IPS-18a (cell line): ENCODE data around the gene GNAT2.

ENCODE experiments used
- H3K27ac ChIP-seq: one replicate; pipeline ENCODE4 v1.5.1; 2013; ENCODE audit warnings: low read length
- H3K27me3 ChIP-seq: one replicate; pipeline ENCODE4 v1.6.1; 2013; ENCODE audit warnings: mild to moderate bottlenecking, low read length; ENCODE audit not compliant: control insufficient read depth, insufficient read depth
- H3K36me3 ChIP-seq: one replicate; pipeline ENCODE4 v1.6.1; 2013; ENCODE audit warnings: low read depth, low read length; ENCODE audit not compliant: control insufficient read depth
- H3K4me1 ChIP-seq: one replicate; pipeline ENCODE4 v1.6.1; 2013; ENCODE audit warnings: low read depth, low read length; ENCODE audit not compliant: control insufficient read depth
- H3K4me3 ChIP-seq: one replicate; pipeline ENCODE4 v1.5.1; 2013; ENCODE audit warnings: low read length
- H3K9ac ChIP-seq: one replicate; pipeline ENCODE4 v1.6.1; 2013; ENCODE audit warnings: mild to moderate bottlenecking, low read length, moderate library complexity
- H3K9me3 ChIP-seq: one replicate; pipeline ENCODE4 v1.6.1; 2013; ENCODE audit warnings: low read depth, low read length; ENCODE audit not compliant: control insufficient read depth

Gene GNAT2

DNA sequence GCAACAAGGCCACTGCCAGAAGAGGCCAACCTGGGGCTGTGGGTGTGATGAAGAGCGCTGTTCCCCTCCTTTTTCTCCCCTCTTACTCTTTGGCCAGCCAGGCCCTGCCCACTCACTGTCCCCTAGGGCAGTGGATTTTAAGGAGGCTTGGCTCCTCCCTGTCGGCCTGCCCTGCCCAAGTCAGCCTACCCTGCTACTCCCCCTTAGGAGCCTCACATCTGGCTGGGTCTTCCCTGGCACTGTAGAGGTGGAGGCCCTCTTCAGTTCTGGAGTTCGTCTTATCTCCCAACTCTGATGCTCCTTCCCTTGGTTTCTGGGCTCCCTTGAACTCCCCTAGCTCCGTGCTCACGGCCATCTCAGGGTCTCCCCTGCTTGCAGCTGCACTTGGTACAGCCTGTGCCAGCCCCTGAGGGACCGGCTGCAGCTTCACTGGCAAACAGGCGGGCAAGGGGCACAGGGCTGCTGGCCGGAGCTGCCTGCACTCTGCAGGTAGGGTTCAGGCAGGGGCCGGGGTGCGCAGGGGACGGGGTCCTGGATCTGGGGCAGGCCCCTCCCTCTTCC lies 4.3 kb upstream of the GNAT2 start:
- H3K4me3 ChIP-seq = no peak overlapping the region
- H3K9me3 ChIP-seq = no peaks in the 10 kb centered on the region
- peaks cover 16% of the 10 kb centered on the region for H3K36me3 ChIP-seq
- no peak overlapping the region for H3K27ac ChIP-seq
- H3K27me3 ChIP-seq = no peaks in the 10 kb centered on the region
- peaks cover 7% of the 10 kb centered on the region for H3K4me1 ChIP-seq
- no peak overlapping the region for H3K9ac ChIP-seq

DNA sequence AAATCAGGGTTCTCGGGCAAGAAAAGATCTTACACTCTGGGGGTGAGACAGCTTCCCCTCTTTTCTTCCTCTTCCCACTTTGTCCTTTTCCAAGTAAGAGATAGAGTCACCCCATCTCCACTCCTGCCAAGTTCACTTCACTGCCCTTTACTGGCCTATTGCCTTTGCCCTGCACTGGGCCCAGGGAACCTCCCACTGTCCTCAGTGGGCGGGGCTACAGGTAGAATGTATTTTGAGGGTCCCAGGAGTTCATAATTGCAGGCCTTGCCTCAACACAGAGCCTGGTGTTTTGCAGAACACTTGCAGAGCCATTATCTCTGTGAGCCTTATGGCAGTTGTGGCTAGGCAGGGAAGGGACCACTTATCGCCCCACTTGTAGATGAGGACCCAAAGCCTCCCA lies 3.5 kb upstream of the GNAT2 start:
- H3K9ac ChIP-seq = no peak overlapping the region
- H3K27me3 ChIP-seq = no peaks in the 10 kb centered on the region
- no peak overlapping the region for H3K27ac ChIP-seq
- peaks cover 12% of the 10 kb centered on the region for H3K4me1 ChIP-seq
- H3K36me3 ChIP-seq = peaks cover 9% of the 10 kb centered on the region
- H3K9me3 ChIP-seq = no peaks in the 10 kb centered on the region
- H3K4me3 ChIP-seq = no peak overlapping the region

- peaks cover 15% of the 10 kb centered on the region for H3K4me1 ChIP-seq
- H3K27ac ChIP-seq = no peak overlapping the region
- no peak overlapping the region for H3K9ac ChIP-seq
- H3K36me3 ChIP-seq = peaks cover 6% of the 10 kb centered on the region
- no peaks in the 10 kb centered on the region for H3K9me3 ChIP-seq
- no peak overlapping the region for H3K4me3 ChIP-seq
- no peaks in the 10 kb centered on the region for H3K27me3 ChIP-seq
Observed at GRCh38 chr1:109622137-109622892, 2.9 kb upstream of the GNAT2 start.

DNA sequence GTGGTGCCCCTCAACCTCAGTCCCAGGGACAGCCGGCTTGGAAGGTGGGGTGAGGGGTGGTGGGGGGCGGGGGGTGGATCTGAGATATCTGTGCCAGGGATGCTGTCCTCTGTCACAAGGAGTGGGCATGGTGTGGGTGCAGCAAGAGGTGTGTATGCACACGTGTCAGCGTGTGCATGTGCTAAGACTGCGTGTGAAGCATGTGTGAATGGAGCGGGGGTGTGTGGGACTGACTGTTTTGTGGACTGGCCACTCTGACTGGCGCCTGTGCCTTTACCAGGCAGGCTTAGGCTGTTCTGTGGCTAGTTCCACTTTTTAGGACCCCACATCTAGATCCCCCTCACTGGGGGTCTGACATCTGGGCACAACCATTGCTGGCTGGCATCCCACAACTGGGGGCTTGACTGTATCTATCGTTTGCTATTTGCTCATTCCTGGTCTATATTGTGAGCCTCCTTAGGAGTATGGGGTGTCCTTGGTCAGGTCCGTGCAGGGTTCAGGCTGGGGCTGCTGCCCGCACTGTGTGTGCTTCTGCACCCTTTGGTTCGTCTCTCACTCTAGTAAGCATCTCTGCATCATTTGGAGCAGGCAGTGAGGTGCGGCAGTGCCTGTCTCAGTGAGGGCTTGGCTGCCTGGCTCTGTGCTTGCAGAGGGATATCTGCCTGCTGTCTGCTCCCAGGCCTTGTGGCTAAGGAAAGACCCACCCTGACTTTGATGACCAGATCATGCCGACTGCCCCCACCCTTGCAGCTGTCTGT lies 2.1 kb upstream of the GNAT2 start:
- Histone ChIP-seq H3K27me3 (no peaks in the 10 kb centered on the region), H3K27ac (no peak overlapping the region), H3K4me3 (peak overlapping the region; percentile 91), H3K4me1 (peaks cover 20% of the 10 kb centered on the region), H3K9ac (no peak overlapping the region), H3K9me3 (no peaks in the 10 kb centered on the region), H3K36me3 (peaks cover 1% of the 10 kb centered on the region)

- no peaks in the 10 kb centered on the region for H3K36me3 ChIP-seq
- H3K9ac ChIP-seq = peak overlapping the region; percentile 79
- peaks cover 20% of the 10 kb centered on the region for H3K4me1 ChIP-seq
Observed at GRCh38 chr1:109620841-109621286, 1.4 kb upstream of the GNAT2 start.

GRCh38 chr1:109620401-109620791 lies 980 bp upstream of the GNAT2 start:
- Histone ChIP-seq H3K4me3 (peak overlapping the region; percentile 91), H3K9me3 (no peaks in the 10 kb centered on the region), H3K27ac (peak overlapping the region; percentile 55), H3K36me3 (no peaks in the 10 kb centered on the region), H3K9ac (peak overlapping the region; percentile 79), H3K27me3 (no peaks in the 10 kb centered on the region), H3K4me1 (peaks cover 20% of the 10 kb centered on the region)

More at GRCh38 chr1:109620841-109621286, 1.4 kb upstream of the GNAT2 start:
- Histone ChIP-seq H3K27ac (no peak overlapping the region), H3K4me3 (peak overlapping the region; percentile 91), H3K9me3 (no peaks in the 10 kb centered on the region), H3K27me3 (no peaks in the 10 kb centered on the region)

- Histone ChIP-seq H3K27ac (no peak overlapping the region), H3K9ac (peak overlapping the region; percentile 79), H3K36me3 (no peaks in the 10 kb centered on the region), H3K27me3 (no peaks in the 10 kb centered on the region), H3K4me3 (peak overlapping the region; percentile 91), H3K4me1 (peaks cover 20% of the 10 kb centered on the region), H3K9me3 (no peaks in the 10 kb centered on the region)
Observed at GRCh38 chr1:109618661-109619575, 498 bp downstream of the GNAT2 start.

DNA sequence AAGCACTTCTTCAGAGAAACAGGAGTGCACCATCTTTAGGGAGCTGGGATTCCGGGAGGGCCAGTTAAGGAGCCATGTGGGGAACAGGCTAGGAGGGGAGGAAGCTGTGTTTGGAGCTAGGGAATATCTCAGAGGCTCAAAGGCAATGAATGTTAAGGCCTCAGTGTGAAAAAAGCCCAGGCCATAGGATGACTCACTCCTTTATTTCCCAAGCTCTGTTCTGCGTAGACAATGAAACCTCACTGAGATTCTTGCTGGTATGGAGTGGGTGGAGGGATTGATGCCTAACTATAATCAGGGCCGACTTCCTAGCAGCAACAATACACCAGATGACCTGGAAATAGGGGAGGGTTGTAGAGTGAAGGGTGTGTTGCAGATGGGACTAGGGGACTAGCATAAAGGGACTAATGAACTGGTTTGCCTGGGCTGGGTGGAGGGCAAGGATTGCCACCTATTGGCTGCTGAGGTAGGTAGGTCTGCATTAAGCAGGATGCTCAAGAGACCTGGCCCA lies 2.1 kb downstream of the GNAT2 start:
- Histone ChIP-seq H3K27me3 (no peaks in the 10 kb centered on the region), H3K27ac (no peak overlapping the region), H3K36me3 (no peaks in the 10 kb centered on the region), H3K4me3 (no peak overlapping the region), H3K9ac (no peak overlapping the region), H3K9me3 (no peaks in the 10 kb centered on the region), H3K4me1 (peaks cover 20% of the 10 kb centered on the region)

GRCh38 chr1:109616391-109616790 lies 3.0 kb downstream of the GNAT2 start:
- H3K9ac ChIP-seq = no peak overlapping the region
- peaks cover 20% of the 10 kb centered on the region for H3K4me1 ChIP-seq
- no peaks in the 10 kb centered on the region for H3K36me3 ChIP-seq
- no peaks in the 10 kb centered on the region for H3K9me3 ChIP-seq
- no peaks in the 10 kb centered on the region for H3K27me3 ChIP-seq
- no peak overlapping the region for H3K4me3 ChIP-seq
- no peak overlapping the region for H3K27ac ChIP-seq

GRCh38 chr1:109615879-109616278 lies 3.5 kb downstream of the GNAT2 start:
- Histone ChIP-seq H3K9me3 (no peaks in the 10 kb centered on the region), H3K27me3 (no peaks in the 10 kb centered on the region), H3K9ac (no peak overlapping the region), H3K4me1 (peaks cover 20% of the 10 kb centered on the region), H3K27ac (no peak overlapping the region), H3K4me3 (no peak overlapping the region), H3K36me3 (no peaks in the 10 kb centered on the region)
